Upper lobe of left lung (tissue), 4 donors: Measurements from ENCODE around the gene AP2A2.

Experiments
- CTCF ChIP-seq, 6 experiments: fragments of 450-650 bp in 4 of 6; fragments of 200-600 bp in 2 of 6; sonication (generic) in 2 of 6; IDR thresholded peaks; one replicate each; pipeline ENCODE4 v1.5.1; 2016 to 2019; ENCODE audit warnings: antibody characterized with exemption in 6 of 6
- EP300 ChIP-seq, 4 donors: sonication (generic); formaldehyde crosslinking; IDR thresholded peaks; one replicate each; pipeline ENCODE4 v1.5.1; 2017; ENCODE audit warnings: antibody characterized with exemption in 4 of 4, control low read depth in 2 of 4
- POLR2A ChIP-seq, 4 donors: fragments of 450-650 bp; IDR thresholded peaks; one replicate each; pipeline ENCODE4 v1.5.1; 2016 to 2017; ENCODE audit warnings: antibody characterized with exemption in 4 of 4, mild to moderate bottlenecking in 2 of 4
- POLR2AphosphoS5 ChIP-seq, 2 donors: sonication (generic); formaldehyde crosslinking; IDR thresholded peaks; one replicate each; pipeline ENCODE4 v1.5.1; 2017; ENCODE audit warnings: antibody characterized with exemption in 2 of 2

GRCh38 chr11:1026163-1026450 lies 100.4 kb downstream of the AP2A2 start:
- TF ChIP-seq EP300 (IDR thresholded peaks at IDR 0.05) (no peak), CTCF (IDR thresholded peaks at IDR 0.05) (no peak), POLR2A (IDR thresholded peaks at IDR 0.05) (no peak), POLR2AphosphoS5 (IDR thresholded peaks at IDR 0.05) (no peak)
